Activated naive CD4-positive, alpha-beta T cell treated with anti-CD3 and anti-CD28 coated beads for 36 hours (primary cell): ENCODE results near the gene POU6F2. TPM values are rescaled to one million over a fixed set of nuclear protein-coding genes. Genes with fewer than 3 reads are reported as not detected.
"Not testable (repeated sequence)": the region's sequence is repeated elsewhere in the genome, so short reads cannot be mapped to it uniquely, and the experiment has no call there.

Source experiments
- CTCF ChIA-PET: fragments of 350-600 bp; sonication (Branson Sonifier 250); formaldehyde crosslinking; loops from one replicate; lab custom pipeline; 2021; ENCODE audit warnings: antibody characterized with exemption; lab: Charles Lee
- DNase-seq: peaks from one replicate; pipeline ENCODE4 v3.0.0-alpha.2; 2020
- H3K27ac Mint-ChIP-seq: one replicate; pipeline ENCODE4 v1.8.0; 2021; ENCODE audit warnings: mild to moderate bottlenecking, mixed read lengths
- H3K27me3 Mint-ChIP-seq: one replicate; pipeline ENCODE4 v1.8.0; 2021; ENCODE audit warnings: low read depth, mixed read lengths
- H3K36me3 Mint-ChIP-seq: one replicate; pipeline ENCODE4 v1.8.0; 2021; ENCODE audit warnings: low read depth, mixed read lengths
- H3K4me1 Mint-ChIP-seq: one replicate; pipeline ENCODE4 v1.8.0; 2021; ENCODE audit warnings: low read depth, mixed read lengths
- H3K4me3 Mint-ChIP-seq: one replicate; pipeline ENCODE4 v1.8.0; 2021; ENCODE audit warnings: mild to moderate bottlenecking, moderate library complexity, mixed read lengths
- H3K9me3 Mint-ChIP-seq: one replicate; pipeline ENCODE4 v1.8.0; 2021; ENCODE audit warnings: mixed read lengths
- intact Hi-C: fragments of 100-400 bp; cut with micrococcal nuclease; formaldehyde crosslinking; loops from one replicate; pipeline ENCODE4 v1.15.1; 2023
- total RNA-seq, 2 experiments: library from RNA; stranded (reverse); gene quantifications; one replicate each; pipeline ENCODE4 v1.2.3, GENCODE V29; 2021

POU6F2 gene
- total RNA-seq, 2 experiments from 2014 or later, result not detected

DNA sequence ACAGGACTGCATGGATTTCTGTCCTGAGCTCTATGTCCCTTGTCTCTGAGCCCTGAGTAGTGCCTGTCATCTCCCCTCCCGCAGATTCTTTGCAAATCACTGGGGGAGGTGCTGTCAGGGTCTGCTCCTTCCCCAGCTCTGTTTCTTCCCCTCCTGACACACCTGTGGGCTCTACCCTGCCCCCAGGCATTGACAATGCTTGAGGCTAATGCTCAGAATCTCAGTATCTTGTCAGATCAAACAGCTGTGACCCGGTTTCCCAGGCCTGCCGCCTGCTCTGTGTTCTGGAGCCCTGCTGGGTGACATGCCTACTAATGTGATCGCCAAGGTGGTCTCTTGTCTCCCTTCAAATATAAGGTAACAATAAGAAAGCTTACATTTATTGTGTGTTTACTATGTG, 209.0 kb downstream of the POU6F2 start:
- H3K4me3 Mint-ChIP-seq, result no peak overlapping the region
- DNase-seq, result no peak
- H3K27ac Mint-ChIP-seq, result no peak overlapping the region
- H3K9me3 Mint-ChIP-seq, result no peaks in the 10 kb centered on the region
- intact Hi-C loops, result no loop called here
- H3K36me3 Mint-ChIP-seq, result no peaks in the 10 kb centered on the region
- H3K4me1 Mint-ChIP-seq, result no peaks in the 10 kb centered on the region
- CTCF ChIA-PET, result no interaction called here
- H3K27me3 Mint-ChIP-seq, result peaks cover 2% of the 10 kb centered on the region

DNA sequence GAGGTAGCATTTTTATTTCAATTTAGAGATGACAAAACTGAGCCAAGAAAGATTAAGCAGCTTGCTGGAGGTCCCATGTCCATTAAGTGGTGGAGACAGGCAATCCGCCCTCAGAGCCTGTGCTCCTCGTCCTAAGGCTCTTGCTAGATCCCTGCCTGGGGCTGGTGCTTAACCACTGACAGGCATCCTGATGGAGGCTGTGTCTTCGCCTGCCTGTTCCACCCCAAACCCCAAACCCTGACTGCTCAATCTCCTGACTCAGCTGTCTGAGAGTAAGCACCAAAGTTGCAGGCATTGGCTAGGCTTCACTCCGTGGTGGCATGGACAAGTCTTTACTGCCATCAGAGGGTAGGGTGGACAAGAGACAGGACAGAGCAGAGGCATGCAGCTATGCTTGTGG, 209.4 kb downstream of the POU6F2 start:
- Mint-ChIP-seq H3K4me3 (no peak overlapping the region), H3K4me1 (no peaks in the 10 kb centered on the region), H3K9me3 (no peaks in the 10 kb centered on the region), H3K27ac (no peak overlapping the region), H3K27me3 (peaks cover 2% of the 10 kb centered on the region), H3K36me3 (no peaks in the 10 kb centered on the region)
- intact Hi-C loops, result no loop called here
- DNase-seq, result no peak
- CTCF ChIA-PET, result no interaction called here

DNA sequence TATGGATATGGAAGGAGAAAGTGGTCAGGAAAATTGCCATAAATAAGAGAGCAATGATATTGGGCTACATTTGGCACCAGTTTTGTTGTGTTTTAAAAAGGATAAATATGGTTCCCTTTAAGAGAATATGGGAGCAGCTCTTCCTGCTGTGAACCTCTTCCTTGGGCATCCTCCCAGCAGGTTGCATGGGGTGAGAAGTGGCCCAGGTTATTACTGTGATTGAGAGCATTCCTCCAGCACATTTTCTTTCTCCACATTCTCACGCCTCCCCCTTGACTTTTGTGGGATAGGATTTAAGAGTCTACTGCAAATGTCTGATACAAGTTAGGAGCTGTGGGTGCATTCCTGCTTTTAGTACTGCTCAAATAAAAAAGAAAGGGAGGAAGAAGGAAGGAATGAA, 214.8 kb downstream of the POU6F2 start:
- no peak overlapping the region for H3K4me3 Mint-ChIP-seq
- no peak overlapping the region for H3K27ac Mint-ChIP-seq
- DNase-seq, result no peak
- intact Hi-C loops, result no loop called here
- peaks cover 6% of the 10 kb centered on the region for H3K27me3 Mint-ChIP-seq
- H3K4me1 Mint-ChIP-seq, result no peaks in the 10 kb centered on the region
- H3K9me3 Mint-ChIP-seq, result no peaks in the 10 kb centered on the region
- CTCF ChIA-PET, result interaction anchor here (1.5 kb wide), 1 partner anchor 9 kb away, joined by 3 read pairs; no protein-coding TSS in a partner anchor
- H3K36me3 Mint-ChIP-seq, result no peaks in the 10 kb centered on the region

DNA sequence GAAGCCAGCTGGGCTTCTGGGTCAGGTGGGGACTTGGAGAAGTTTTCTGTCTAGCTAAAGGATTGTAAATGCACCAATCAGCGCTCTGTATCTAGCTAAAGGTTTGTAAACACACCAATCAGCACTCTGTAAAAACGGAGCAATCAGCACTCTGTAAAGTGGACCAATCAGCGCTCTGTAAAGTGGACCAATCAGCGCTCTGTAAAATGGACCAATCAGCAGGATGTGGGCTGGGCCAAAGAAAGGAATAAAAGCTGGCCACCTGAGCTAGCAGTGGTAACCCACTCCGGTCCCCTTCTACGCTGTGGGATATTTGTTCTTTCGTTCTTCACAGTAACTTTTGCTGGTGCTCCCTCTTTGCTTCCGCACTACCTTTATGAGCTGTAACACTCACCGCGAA, 216.7 kb downstream of the POU6F2 start:
- CTCF ChIA-PET, H3K4me1 Mint-ChIP-seq, H3K9me3 Mint-ChIP-seq, H3K27me3 Mint-ChIP-seq, intact Hi-C loops, H3K27ac Mint-ChIP-seq, DNase-seq, H3K4me3 Mint-ChIP-seq, H3K36me3 Mint-ChIP-seq: not testable (repeated sequence)

DNA sequence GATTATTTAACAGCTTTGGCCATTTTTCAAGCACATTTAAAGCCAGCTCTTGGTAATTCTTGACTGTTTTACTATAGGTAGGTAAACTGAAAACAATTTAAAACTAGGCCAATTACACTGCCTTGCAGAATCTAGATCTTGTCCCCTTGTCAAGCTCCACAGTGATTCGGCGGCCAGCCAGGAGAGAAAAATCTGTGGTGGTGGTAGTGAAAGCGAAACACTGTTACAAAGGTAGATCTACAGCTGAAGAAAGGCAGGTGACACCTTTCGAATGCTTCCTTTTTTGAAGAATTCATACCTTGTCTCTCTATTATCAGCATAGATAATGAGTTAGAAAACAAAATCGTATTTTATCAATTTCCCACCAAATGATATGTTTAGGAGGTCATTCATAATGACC, 218.3 kb downstream of the POU6F2 start:
- intact Hi-C loops, result no loop called here
- no peaks in the 10 kb centered on the region for H3K9me3 Mint-ChIP-seq
- no peak overlapping the region for H3K4me3 Mint-ChIP-seq
- no peaks in the 10 kb centered on the region for H3K36me3 Mint-ChIP-seq
- H3K27me3 Mint-ChIP-seq, result peaks cover 3% of the 10 kb centered on the region
- H3K4me1 Mint-ChIP-seq, result no peaks in the 10 kb centered on the region
- no peak for DNase-seq
- CTCF ChIA-PET, result no interaction called here
- H3K27ac Mint-ChIP-seq, result no peak overlapping the region

DNA sequence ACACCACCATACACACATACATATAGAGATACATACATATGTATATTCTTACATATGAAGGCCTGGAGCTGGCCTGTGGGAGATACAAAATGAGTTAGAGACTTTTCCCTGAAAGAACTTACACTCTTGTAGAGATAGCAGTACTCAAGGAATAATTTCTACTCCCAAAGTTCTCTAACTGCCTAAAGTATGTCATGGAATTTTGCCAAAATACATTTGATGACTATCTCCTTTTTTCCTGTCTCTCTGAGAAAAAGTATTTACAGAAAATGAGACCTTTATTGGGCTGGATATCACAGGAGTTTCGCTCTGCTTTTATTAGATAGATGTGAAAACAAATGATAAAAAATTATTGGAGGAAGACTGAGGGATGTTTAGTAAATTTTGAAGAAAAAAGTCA, 220.1 kb downstream of the POU6F2 start:
- H3K4me3 Mint-ChIP-seq, result no peak overlapping the region
- H3K9me3 Mint-ChIP-seq, result no peaks in the 10 kb centered on the region
- H3K36me3 Mint-ChIP-seq, result no peaks in the 10 kb centered on the region
- peaks cover 3% of the 10 kb centered on the region for H3K27me3 Mint-ChIP-seq
- H3K4me1 Mint-ChIP-seq, result no peaks in the 10 kb centered on the region
- CTCF ChIA-PET, result no interaction called here
- intact Hi-C loops, result no loop called here
- DNase-seq, result no peak
- no peak overlapping the region for H3K27ac Mint-ChIP-seq

DNA sequence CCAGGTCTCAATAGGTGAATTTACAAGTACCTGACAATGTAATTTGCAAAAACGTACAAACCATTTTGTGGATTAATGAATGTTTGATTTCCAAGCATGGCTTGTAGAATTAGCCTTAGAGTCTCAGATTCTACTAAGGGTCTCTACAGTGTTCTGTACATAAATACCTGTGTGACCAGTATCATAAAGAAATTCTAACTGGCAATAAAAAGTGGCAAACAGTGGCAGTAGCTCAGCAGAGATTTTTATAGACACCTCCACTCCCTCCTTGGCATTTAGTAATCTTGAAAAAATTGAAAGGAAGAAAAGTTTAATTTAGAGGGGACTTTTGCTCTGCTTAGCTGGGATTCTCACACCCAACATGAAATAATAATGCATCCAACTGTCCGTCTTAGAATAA, 220.8 kb downstream of the POU6F2 start:
- Mint-ChIP-seq H3K9me3 (no peaks in the 10 kb centered on the region), H3K4me3 (no peak overlapping the region), H3K27ac (no peak overlapping the region), H3K27me3 (peaks cover 3% of the 10 kb centered on the region), H3K4me1 (no peaks in the 10 kb centered on the region), H3K36me3 (no peaks in the 10 kb centered on the region)
- DNase-seq, result no peak
- intact Hi-C loops, result no loop called here
- CTCF ChIA-PET, result interaction anchor here (0.6 kb wide), 1 partner anchor 20 kb away, joined by 3 read pairs; no protein-coding TSS in a partner anchor

DNA sequence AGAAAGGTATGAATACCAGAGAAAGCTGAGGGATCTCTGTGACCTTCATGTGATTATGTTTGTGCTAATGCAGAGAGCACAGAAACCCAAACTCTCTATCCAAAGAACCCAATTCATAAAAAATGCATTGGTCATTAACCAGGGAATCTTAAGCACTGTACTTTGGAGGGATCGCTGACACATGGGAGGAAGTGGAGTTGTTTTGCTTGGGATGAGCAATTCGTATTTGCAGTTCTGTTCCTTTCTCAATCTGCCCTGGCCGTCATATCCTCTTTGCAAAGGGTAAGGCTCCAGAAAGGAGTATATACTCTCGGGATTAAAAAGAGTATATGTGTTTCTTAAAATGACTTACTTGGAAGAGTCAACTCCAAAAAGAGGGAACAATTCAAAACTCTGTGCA, 221.3 kb downstream of the POU6F2 start:
- Mint-ChIP-seq H3K4me1 (no peaks in the 10 kb centered on the region), H3K36me3 (no peaks in the 10 kb centered on the region), H3K27me3 (peaks cover 3% of the 10 kb centered on the region), H3K4me3 (no peak overlapping the region), H3K27ac (no peak overlapping the region), H3K9me3 (no peaks in the 10 kb centered on the region)
- CTCF ChIA-PET, result interaction anchor here (0.6 kb wide), 1 partner anchor 20 kb away, joined by 3 read pairs; no protein-coding TSS in a partner anchor
- DNase-seq, result no peak
- intact Hi-C loops, result no loop called here

DNA sequence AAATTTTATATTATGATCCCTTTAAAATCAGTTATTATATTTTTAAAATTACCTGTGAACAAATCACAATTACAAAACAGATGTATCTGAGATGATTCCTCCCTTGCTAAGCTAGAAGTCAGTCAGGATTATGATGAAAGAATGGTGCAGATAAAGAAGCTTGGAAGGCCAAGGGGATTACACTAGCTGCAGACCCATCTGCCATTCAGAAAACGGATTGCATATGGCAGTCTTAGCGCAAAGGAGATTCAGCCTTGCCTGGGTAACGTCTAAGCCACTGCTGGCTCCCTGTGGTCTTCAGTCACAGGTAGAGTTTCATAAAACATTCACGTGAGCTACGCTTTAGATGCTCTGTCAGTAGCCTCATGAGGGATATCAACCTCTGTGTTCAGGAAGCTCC, 222.2 kb downstream of the POU6F2 start:
- Mint-ChIP-seq H3K27ac (no peak overlapping the region), H3K36me3 (no peaks in the 10 kb centered on the region), H3K27me3 (peaks cover 3% of the 10 kb centered on the region), H3K4me3 (no peak overlapping the region), H3K9me3 (no peaks in the 10 kb centered on the region), H3K4me1 (no peaks in the 10 kb centered on the region)
- intact Hi-C loops, result no loop called here
- DNase-seq, result no peak
- CTCF ChIA-PET, result no interaction called here

DNA sequence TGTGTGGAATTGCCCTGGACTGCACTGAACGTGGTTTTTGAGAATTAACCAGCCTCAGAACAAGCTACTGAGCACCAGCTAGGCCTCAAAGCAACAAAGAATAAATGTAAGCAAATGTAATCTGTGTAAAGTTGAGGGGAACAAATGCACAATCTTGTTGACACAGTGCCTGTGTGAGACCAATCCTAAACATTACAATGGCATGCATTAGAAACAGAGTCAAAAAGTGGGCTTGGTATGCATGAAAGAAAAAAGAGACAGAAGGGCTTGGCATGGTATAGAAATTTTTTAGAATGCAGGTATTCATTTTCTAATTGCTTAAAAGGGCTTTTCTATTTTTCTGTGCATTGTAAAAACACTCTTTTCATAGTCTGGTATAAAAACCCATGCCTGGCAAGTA, 224.3 kb downstream of the POU6F2 start:
- Mint-ChIP-seq H3K27ac (no peak overlapping the region), H3K4me3 (no peak overlapping the region), H3K4me1 (no peaks in the 10 kb centered on the region), H3K36me3 (no peaks in the 10 kb centered on the region), H3K27me3 (no peaks in the 10 kb centered on the region), H3K9me3 (no peaks in the 10 kb centered on the region)
- intact Hi-C loops, result no loop called here
- CTCF ChIA-PET, result interaction anchor here (1.6 kb wide), 1 partner anchor 9 kb away, joined by 3 read pairs; no protein-coding TSS in a partner anchor
- no peak for DNase-seq

DNA sequence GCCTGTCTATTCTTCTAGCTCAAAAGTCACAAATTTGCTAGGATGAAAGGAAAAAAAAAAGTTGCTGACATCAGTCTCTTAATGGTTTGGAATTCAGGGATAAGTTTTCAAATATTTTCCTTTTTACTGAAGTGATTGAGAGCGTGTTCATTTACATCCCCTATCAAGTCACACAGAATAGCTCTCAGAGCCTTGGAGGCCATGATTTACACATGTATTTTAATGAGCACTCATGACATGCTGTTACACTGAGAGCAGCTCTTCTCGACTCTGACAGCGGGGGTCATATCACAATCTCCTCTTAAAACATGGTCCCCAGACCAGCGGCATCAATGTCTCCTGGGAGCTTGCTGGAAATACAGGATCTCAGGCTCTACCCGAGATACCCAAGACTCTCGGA, 232.7 kb downstream of the POU6F2 start:
- intact Hi-C loops, result no loop called here
- Mint-ChIP-seq H3K36me3 (no peaks in the 10 kb centered on the region), H3K27me3 (no peaks in the 10 kb centered on the region), H3K4me3 (no peak overlapping the region), H3K4me1 (no peaks in the 10 kb centered on the region), H3K27ac (no peak overlapping the region), H3K9me3 (no peaks in the 10 kb centered on the region)
- DNase-seq, result no peak
- CTCF ChIA-PET, result no interaction called here

DNA sequence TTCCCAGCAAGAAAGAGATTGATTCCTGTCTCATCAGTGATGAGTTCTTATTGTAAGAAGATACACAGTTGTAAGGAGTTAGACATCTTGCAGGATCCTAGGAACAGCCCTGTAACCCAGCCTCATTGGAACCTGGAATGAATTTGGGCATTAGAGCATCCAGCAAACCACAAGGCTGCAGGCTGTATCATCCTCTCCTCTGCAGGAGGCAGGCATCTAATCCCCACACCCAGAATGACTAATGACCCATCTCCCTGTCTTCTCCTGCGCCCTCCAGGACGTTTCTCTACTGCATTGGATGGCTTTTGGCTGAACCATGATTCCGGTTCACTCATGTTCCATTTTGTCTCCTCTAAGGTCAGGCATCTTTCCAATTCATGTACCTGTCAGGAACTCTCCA, 233.9 kb downstream of the POU6F2 start:
- no peak overlapping the region for H3K27ac Mint-ChIP-seq
- CTCF ChIA-PET, result no interaction called here

DNA sequence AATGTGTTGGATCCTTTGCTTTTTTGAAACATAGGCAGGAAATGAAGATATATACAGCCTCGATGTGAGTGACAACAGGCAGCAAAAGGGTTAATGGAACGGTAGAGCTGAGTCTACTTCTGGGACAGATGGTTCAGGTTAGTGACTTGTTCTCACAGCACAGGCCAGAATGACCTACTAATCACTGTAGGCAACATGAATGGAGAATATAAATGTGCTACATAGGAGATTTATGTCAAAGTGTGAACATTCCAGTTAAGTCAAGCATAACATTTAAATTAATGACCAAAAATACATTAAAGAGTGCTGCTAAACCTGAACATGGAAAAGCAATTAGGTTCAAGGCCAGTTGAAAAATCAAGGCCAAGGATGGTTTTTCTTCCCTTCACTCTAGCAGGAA, 235.2 kb downstream of the POU6F2 start:
- CTCF ChIA-PET, result no interaction called here
- H3K4me3 Mint-ChIP-seq, result no peak overlapping the region
- DNase-seq, result no peak
- intact Hi-C loops, result no loop called here
- H3K27ac Mint-ChIP-seq, result no peak overlapping the region
- H3K27me3 Mint-ChIP-seq, result no peaks in the 10 kb centered on the region
- H3K9me3 Mint-ChIP-seq, result no peaks in the 10 kb centered on the region
- no peaks in the 10 kb centered on the region for H3K4me1 Mint-ChIP-seq
- H3K36me3 Mint-ChIP-seq, result no peaks in the 10 kb centered on the region

More for the DNA sequence above, 233.9 kb downstream of the POU6F2 start:
- Mint-ChIP-seq H3K36me3 (no peaks in the 10 kb centered on the region), H3K4me1 (no peaks in the 10 kb centered on the region), H3K27me3 (no peaks in the 10 kb centered on the region), H3K9me3 (no peaks in the 10 kb centered on the region), H3K4me3 (no peak overlapping the region)
- intact Hi-C loops, result no loop called here
- no peak for DNase-seq

DNA sequence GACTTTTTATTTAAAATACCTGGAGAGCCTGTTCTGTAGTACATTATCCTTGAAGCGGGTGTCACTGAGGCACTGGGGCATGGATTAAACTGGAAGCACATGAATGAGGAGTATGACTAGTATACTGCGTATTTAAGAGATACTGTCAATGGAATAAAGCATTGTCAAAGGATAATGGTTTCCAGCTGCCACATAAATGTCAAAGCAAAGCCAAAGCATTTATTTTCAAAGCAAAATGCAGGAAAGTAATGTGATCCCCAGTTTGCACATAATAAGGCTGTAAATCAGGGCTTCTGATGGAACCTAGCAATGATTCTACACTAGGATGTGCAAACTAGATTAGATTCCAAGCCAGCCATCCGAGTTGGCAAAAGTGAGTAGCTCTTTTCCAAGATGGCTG, 240.1 kb downstream of the POU6F2 start:
- DNase-seq, result no peak
- Mint-ChIP-seq H3K36me3 (no peaks in the 10 kb centered on the region), H3K9me3 (no peaks in the 10 kb centered on the region), H3K27ac (no peak overlapping the region), H3K4me3 (no peak overlapping the region), H3K27me3 (peaks cover 2% of the 10 kb centered on the region), H3K4me1 (no peaks in the 10 kb centered on the region)
- CTCF ChIA-PET, result no interaction called here
- intact Hi-C loops, result no loop called here
